HepG2 (cell line): Measurements from ENCODE around the gene RAB3C. TPM values are rescaled to one million over a fixed set of nuclear protein-coding genes. Genes with fewer than 3 reads are reported as not detected.

Source experiments
- ATAC-seq: fragments of 200-7000 bp; cut with Tn5 transposase; 3 replicates; pipeline ENCODE4 v1.9.1; 2020; ENCODE audit warnings: mild to moderate bottlenecking, moderate library complexity
- BruUV-seq: library from RNA; stranded (reverse); fragments of 400-500 nt; replicated peaks from 2 replicates; lab custom pipeline; 2021; lab: Mats Ljungman, UMichigan
- CTCF ChIA-PET: fragments of 300-600 bp; formaldehyde crosslinking; extraction: SDS; loops from one replicate; lab custom pipeline; 2021; ENCODE audit warnings: low total read pairs, inconsistent platforms, low intra/inter-chr PET ratio; lab: Yijun Ruan, JAX
- POLR2A ChIA-PET: fragments of 350-600 bp; sonication (Branson Sonifier 250); formaldehyde crosslinking; loops from one replicate; lab custom pipeline; 2020; ENCODE audit warnings: antibody characterized with exemption, inconsistent platforms; lab: Yijun Ruan, JAX
- DNase-seq: peaks from one replicate; pipeline ENCODE4 v3.0.0-alpha.2; 2015; ENCODE audit warnings: low spot score
- FAIRE-seq: peaks from 3 replicates; lab custom pipeline; 2011; peaks lifted over from hg19 to GRCh38; lab: Jason Lieb, UNC
- H2AFZ ChIP-seq: one replicate; pipeline ENCODE4 v1.6.1; 2011; ENCODE audit warnings: low read length, inconsistent platforms
- H3K27ac ChIP-seq: fragments of 300-600 bp; 3 replicates; pipeline ENCODE4 v1.8.0; 2011; ENCODE audit warnings: mixed run types, mild to moderate bottlenecking, mixed read lengths, low read length, inconsistent platforms; ENCODE audit not compliant: insufficient read depth; ENCODE audit errors: extremely low read length
- H3K27me3 ChIP-seq, 2 experiments: fragments of 200-600 bp in 1 of 2; 2 replicates in 1 of 2; 3 replicates in 1 of 2; pipeline versions ENCODE4 v1.6.0 to v1.8.0; 2011; ENCODE audit warnings: low read length in 2 of 2, mild to moderate bottlenecking in 2 of 2, moderate library complexity in 2 of 2, inconsistent platforms in 1 of 2; ENCODE audit not compliant: insufficient read depth in 2 of 2, control insufficient read depth in 1 of 2
- H3K36me3 ChIP-seq, 2 experiments: fragments of 200-600 bp in 1 of 2; replicated peaks in 1 of 2; 2 replicates in 1 of 2; 3 replicates in 1 of 2; pipeline versions ENCODE4 v1.5.1 to v1.8.0; 2011; ENCODE audit warnings: low read length in 2 of 2, inconsistent platforms in 1 of 2; ENCODE audit not compliant: insufficient read depth in 2 of 2, control insufficient read depth in 1 of 2
- H3K4me1 ChIP-seq: 2 replicates; pipeline ENCODE4 v1.5.1; 2012; ENCODE audit warnings: low read length, inconsistent platforms; ENCODE audit not compliant: insufficient read depth
- H3K4me2 ChIP-seq: 2 replicates; pipeline ENCODE4 v1.6.0; 2011; ENCODE audit warnings: low read depth, low read length, inconsistent platforms
- H3K4me3 ChIP-seq, 3 experiments: fragments of 200-600 bp in 1 of 3; sonication (generic), shearing (Covaris generic) in 1 of 3; replicated peaks in 1 of 3; 2 replicates each; pipeline ENCODE4 v1.5.1; 2011 to 2016; ENCODE audit warnings: low read length in 3 of 3, inconsistent platforms in 2 of 3, low read depth in 2 of 3, mild to moderate bottlenecking in 2 of 3, control low read depth in 1 of 3, mixed read lengths in 1 of 3; ENCODE audit not compliant: insufficient read depth in 1 of 3
- H3K79me2 ChIP-seq: one replicate; pipeline ENCODE4 v1.6.1; 2011; ENCODE audit warnings: low read length, inconsistent platforms; ENCODE audit not compliant: insufficient read depth
- H3K9ac ChIP-seq: 2 replicates; pipeline ENCODE4 v1.6.0; 2011; ENCODE audit warnings: mild to moderate bottlenecking, low read depth, low read length, inconsistent platforms; ENCODE audit not compliant: insufficient read depth
- H3K9me3 ChIP-seq: 2 replicates; pipeline ENCODE4 v1.5.1; 2012; ENCODE audit warnings: mild to moderate bottlenecking, low read length
- H4K20me1 ChIP-seq: 2 replicates; pipeline ENCODE4 v1.6.0; 2011; ENCODE audit warnings: inconsistent platforms, mild to moderate bottlenecking, low read length, moderate library complexity; ENCODE audit not compliant: insufficient read depth
- CCDC6 ChIP-seq: sonication (generic); formaldehyde crosslinking; IDR thresholded peaks from 2 replicates; pipeline ENCODE4 v1.8.1; 2022; ENCODE audit warnings: mild to moderate bottlenecking, missing genetic modification reagents, moderate library complexity
- CTCF ChIP-seq: sonication (generic); formaldehyde crosslinking; IDR thresholded peaks from 2 replicates; pipeline ENCODE4 v1.5.0; 2020; ENCODE audit warnings: mild to moderate bottlenecking, missing genetic modification reagents, moderate library complexity
- IRX3 ChIP-seq: sonication (generic); formaldehyde crosslinking; IDR thresholded peaks from 2 replicates; pipeline ENCODE4 v1.8.1; 2023; ENCODE audit warnings: mild to moderate bottlenecking, low read depth, missing genetic modification reagents, borderline replicate concordance
- MAF1 ChIP-seq: sonication (generic); formaldehyde crosslinking; IDR thresholded peaks from 2 replicates; pipeline ENCODE4 v1.5.0; 2020; ENCODE audit warnings: missing genetic modification reagents, borderline replicate concordance
- MAFF ChIP-seq: IDR thresholded peaks from 2 replicates; pipeline ENCODE4 v1.6.1; 2011; ENCODE audit warnings: low read depth, low read length, improper control_type of control experiment
- MTF1 ChIP-seq: sonication (generic); formaldehyde crosslinking; IDR thresholded peaks from 2 replicates; pipeline ENCODE4 v1.5.0; 2020; ENCODE audit warnings: missing genetic modification reagents
- ONECUT2 ChIP-seq: sonication (generic); formaldehyde crosslinking; IDR thresholded peaks from 2 replicates; pipeline ENCODE4 v1.4.0; 2020; ENCODE audit warnings: missing genetic modification reagents
- STAG1 ChIP-seq: sonication (generic); formaldehyde crosslinking; IDR thresholded peaks from 2 replicates; pipeline ENCODE4 v1.4.0; 2020; ENCODE audit warnings: missing genetic modification reagents
- ZBTB37 ChIP-seq: sonication (generic); formaldehyde crosslinking; IDR thresholded peaks from 2 replicates; pipeline ENCODE4 v1.4.0; 2020; ENCODE audit warnings: mild to moderate bottlenecking, missing genetic modification reagents
- ZNF546 ChIP-seq: sonication (generic); formaldehyde crosslinking; conservative IDR thresholded peaks from 2 replicates; pipeline ENCODE4 v1.8.1; 2023; ENCODE audit warnings: mild to moderate bottlenecking, missing genetic modification reagents
- ZNF574 ChIP-seq: sonication (generic); formaldehyde crosslinking; IDR thresholded peaks from 2 replicates; pipeline ENCODE4 v1.4.0; 2020; ENCODE audit warnings: missing genetic modification reagents
- ZNF616 ChIP-seq: sonication (generic); formaldehyde crosslinking; IDR thresholded peaks from 2 replicates; pipeline ENCODE4 v1.5.0; 2020; ENCODE audit warnings: low read depth, mild to moderate bottlenecking, missing genetic modification reagents
- ZNF773 ChIP-seq: sonication (generic); formaldehyde crosslinking; IDR thresholded peaks from 2 replicates; pipeline ENCODE4 v1.4.0; 2020; ENCODE audit warnings: missing genetic modification reagents, borderline replicate concordance
- WGBS: methylation state at CpG from one replicate; pipeline ENCODE4 v1.1.6; 2017; ENCODE audit warnings: low lambda C conversion rate; 5-methylcytosine and 5-hydroxymethylcytosine counted together
- in situ Hi-C: cut with HindIII; loops from 2 replicates; pipeline ENCODE4 v1.10.0; 2017; ENCODE audit warnings: low pct_unique_long_range_greater_than_20kb; ENCODE audit not compliant: extremely low pct_ligation_motif_present
- intact Hi-C: fragments of 100-400 bp; cut with micrococcal nuclease; formaldehyde crosslinking; loops from one replicate; pipeline ENCODE4 v1.10.0; 2022; ENCODE audit not compliant: unreplicated experiment
- polyA plus RNA-seq, 8 experiments: library from polyadenylated mRNA; depleted of rRNA in 3 of 8; stranded (reverse) in 7 of 8; unstranded in 1 of 8; fragments of >200 nt; fragmentation: Illumina TruSeq in 4 of 8; extraction: Trizol in 4 of 8; gene quantifications; 2 replicates each; pipeline versions ENCODE4 v1.2.1 to v1.2.3, GENCODE V29; 2011 to 2016; ENCODE audit warnings: low read depth in 4 of 8, missing spikeins in 1 of 8, mixed read lengths in 1 of 8; ENCODE audit not compliant: insufficient read depth in 1 of 8
- total RNA-seq, 5 experiments: library from RNA; depleted of rRNA; stranded (reverse); fragments of >200 nt; fragmentation: Illumina TruSeq; extraction: Trizol; gene quantifications; 2 replicates each; pipeline ENCODE4 v1.2.3, GENCODE V29; 2016; ENCODE audit warnings: low read depth in 1 of 5

Gene RAB3C
- total and polyA plus RNA-seq, 2 of the 13 experiments (the other 11 are each of a cell fraction or from before 2014, with no cell fraction given): not detected

- Histone ChIP-seq H3K4me2 (no peak overlapping the region), H3K9ac (no peak overlapping the region), H3K4me3 (no peak overlapping the region), H3K27me3 (no peaks in the 10 kb centered on the region), H3K9me3 (no peaks in the 10 kb centered on the region), H3K27ac (no peak overlapping the region), H2AFZ (no peak overlapping the region), H3K79me2 (no peaks in the 10 kb centered on the region), H4K20me1 (no peaks in the 10 kb centered on the region), H3K4me1 (no peaks in the 10 kb centered on the region), H3K36me3 (no peaks in the 10 kb centered on the region)
- DNase-seq: no peak
- no TSS peak for BruUV-seq
- in situ Hi-C loops (loop anchor here (25.0 kb wide), 1 partner anchor 487 kb away; no protein-coding TSS in a partner anchor), intact Hi-C loops (no loop called here)
- no peak for ATAC-seq
- POLR2A ChIA-PET: no interaction called here
- CTCF ChIA-PET: no interaction called here
- TF ChIP-seq ONECUT2 (CRISPR knock-in tag) (no peak), CTCF (CRISPR knock-in tag) (0 out of 2 replicates have a peak, but pooled peaks have one; percentile 12), MTF1 (no peak), STAG1 (CRISPR knock-in tag) (0 out of 2 replicates have a peak, but pooled peaks have one; percentile 9)
- no peak for FAIRE-seq
- 1% methylated on average over 3 of the region's 3 CpGs for WGBS
These were observed 292.7 kb downstream of the RAB3C start for GRCh38 chr5:58875599-58875998.

GRCh38 chr5:58885260-58885659 is 302.4 kb downstream of the RAB3C start:
- Histone ChIP-seq H3K9me3 (no peaks in the 10 kb centered on the region), H3K4me2 (no peak overlapping the region), H3K4me1 (no peaks in the 10 kb centered on the region), H3K27me3 (peaks cover 0 to 13% of the 10 kb centered on the region in 2 experiments; a peak in 4 of 5 replicates), H4K20me1 (no peaks in the 10 kb centered on the region), H3K79me2 (no peaks in the 10 kb centered on the region), H2AFZ (no peak overlapping the region), H3K27ac (no peak overlapping the region), H3K9ac (no peak overlapping the region), H3K4me3 (no peak overlapping the region), H3K36me3 (no peaks in the 10 kb centered on the region)
- ATAC-seq: no peak
- no peak for FAIRE-seq
- DNase-seq: no peak
- ChIA-PET CTCF (no interaction called here), POLR2A (no interaction called here)
- in situ Hi-C loops: loop anchor here (5.0 to 25.0 kb wide), 3 partner anchors 120 to 477 kb away; no protein-coding TSS in a partner anchor
- intact Hi-C loops: no loop called here
- BruUV-seq: no TSS peak
- WGBS: 0% methylated on average over 2 of the region's 2 CpGs
- TF ChIP-seq ZNF773 (CRISPR knock-in tag) (no peak), MAF1 (CRISPR knock-in tag) (no peak), ZNF546 (no peak), ZNF616 (no peak), IRX3 (CRISPR knock-in tag) (no peak), ZBTB37 (CRISPR knock-in tag) (no peak), ZNF574 (no peak), CCDC6 (CRISPR knock-in tag) (no peak), MAFF (no peak)
